ENCODE measurements around the gene FBXO41.

GRCh38 chr2:73215254-73215653 is 69.0 kb downstream of the FBXO41 start:
- TF ChIP-seq POLR2AphosphoS5 (IDR thresholded peaks at IDR 0.05; ENCODE audit: low read depth) (no peak), CTCF (IDR thresholded peaks at IDR 0.05; ENCODE audit: insufficient read depth, low read length) (no peak)

Measured in HL-60 (cell line).